DND-41 (cell line): Measurements from ENCODE around the gene MRPL58.

Experiments
- ATAC-seq: fragments of 200-7000 bp; cut with Tn5 transposase; 3 replicates; pipeline ENCODE4 v1.9.1; 2021; ENCODE audit warnings: low read depth; ENCODE audit not compliant: insufficient read depth
- DNase-seq: peaks from one replicate; pipeline ENCODE4 v3.0.0-alpha.2; 2020
- H2AFZ ChIP-seq: 2 replicates; pipeline ENCODE4 v1.6.0; 2012; ENCODE audit warnings: low read depth, low read length
- H3K27ac ChIP-seq: 2 replicates; pipeline ENCODE4 v1.5.1; 2012; ENCODE audit warnings: low read length, inconsistent platforms
- H3K27me3 ChIP-seq: fragments of 200-600 bp; sonication (generic); 2 replicates; pipeline ENCODE4 v1.6.0; 2012; ENCODE audit warnings: low read length, mild to moderate bottlenecking, inconsistent platforms; ENCODE audit not compliant: insufficient read depth, poor library complexity
- H3K36me3 ChIP-seq: 2 replicates; pipeline ENCODE4 v1.5.1; 2012; ENCODE audit warnings: low read length, inconsistent platforms; ENCODE audit not compliant: insufficient read depth
- H3K4me1 ChIP-seq: 2 replicates; pipeline ENCODE4 v1.5.1; 2012; ENCODE audit warnings: mild to moderate bottlenecking, low read length; ENCODE audit not compliant: insufficient read depth
- H3K4me2 ChIP-seq: 2 replicates; pipeline ENCODE4 v1.6.0; 2012; ENCODE audit warnings: mild to moderate bottlenecking, moderate library complexity, low read length, inconsistent platforms; ENCODE audit not compliant: insufficient read depth
- H3K4me3 ChIP-seq, 2 experiments: fragments of 200-600 bp in 1 of 2; shearing (Covaris generic) in 1 of 2; 2 replicates each; pipeline ENCODE4 v1.5.1; 2012 to 2016; ENCODE audit warnings: inconsistent platforms in 2 of 2, low read length in 2 of 2, mild to moderate bottlenecking in 2 of 2, low read depth in 1 of 2, moderate library complexity in 1 of 2
- H3K79me2 ChIP-seq: 2 replicates; pipeline ENCODE4 v1.6.0; 2012; ENCODE audit warnings: low read length, inconsistent platforms; ENCODE audit not compliant: insufficient read depth
- H3K9ac ChIP-seq: 2 replicates; pipeline ENCODE4 v1.6.0; 2012; ENCODE audit warnings: low read depth, mild to moderate bottlenecking, inconsistent platforms, low read length, moderate library complexity
- H3K9me3 ChIP-seq: 2 replicates; pipeline ENCODE4 v1.5.1; 2012; ENCODE audit warnings: low read length, moderate library complexity, mild to moderate bottlenecking, inconsistent platforms; ENCODE audit not compliant: insufficient read depth, severe bottlenecking
- H4K20me1 ChIP-seq: 2 replicates; pipeline ENCODE4 v1.6.0; 2012; ENCODE audit warnings: low read length; ENCODE audit not compliant: insufficient read depth
- EZH2 ChIP-seq: IDR thresholded peaks from 3 replicates; pipeline ENCODE4 v1.6.1; 2012; ENCODE audit warnings: borderline replicate concordance, low read depth, mild to moderate bottlenecking, moderate library complexity, low read length, inconsistent platforms; ENCODE audit not compliant: severe bottlenecking
- TF ChIP-seq, protein P1 (sequence below): IDR thresholded peaks from 2 replicates; pipeline ENCODE4 v1.5.1; 2012; ENCODE audit warnings: borderline replicate concordance, low read length, moderate library complexity, mild to moderate bottlenecking; ENCODE audit not compliant: poor library complexity, severe bottlenecking; ENCODE audit errors: extremely low read depth

The MRPL58 gene

DNA sequence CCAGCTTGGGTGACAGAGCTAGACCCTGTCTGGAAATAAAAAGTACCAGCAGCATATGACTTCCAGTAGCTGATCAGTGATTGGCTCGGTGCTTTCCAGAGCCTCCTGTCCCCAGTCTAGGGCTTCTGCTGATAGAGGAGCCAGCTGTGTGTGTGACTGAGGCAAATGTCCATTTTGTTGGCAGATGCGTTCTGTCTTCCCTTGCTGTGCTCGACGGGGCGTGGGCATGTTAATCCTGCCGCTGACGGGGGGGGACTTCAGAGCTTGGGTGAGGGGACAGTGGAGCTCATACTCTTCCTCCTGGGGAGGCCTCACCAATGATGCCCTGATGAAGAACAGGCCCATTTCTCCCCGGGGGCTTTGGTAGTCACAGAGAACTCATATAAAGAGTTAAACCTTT is 49.1 kb downstream of the MRPL58 start:
- Histone ChIP-seq H4K20me1 (no peaks in the 10 kb centered on the region), H3K27ac (no peak overlapping the region), H3K9me3 (no peaks in the 10 kb centered on the region), H3K4me2 (no peak overlapping the region), H3K4me1 (peaks cover 12% of the 10 kb centered on the region), H3K27me3 (no peaks in the 10 kb centered on the region), H2AFZ (no peak overlapping the region), H3K4me3 (no peak overlapping the region), H3K79me2 (peaks cover under 1% of the 10 kb centered on the region; the same call in 1 of the 2 replicates), H3K9ac (no peak overlapping the region), H3K36me3 (peaks cover 66% of the 10 kb centered on the region)
- DNase-seq (no peak), ATAC-seq (no peak)
- TF ChIP-seq EZH2 = no peak
- TF ChIP-seq, protein P1, sequence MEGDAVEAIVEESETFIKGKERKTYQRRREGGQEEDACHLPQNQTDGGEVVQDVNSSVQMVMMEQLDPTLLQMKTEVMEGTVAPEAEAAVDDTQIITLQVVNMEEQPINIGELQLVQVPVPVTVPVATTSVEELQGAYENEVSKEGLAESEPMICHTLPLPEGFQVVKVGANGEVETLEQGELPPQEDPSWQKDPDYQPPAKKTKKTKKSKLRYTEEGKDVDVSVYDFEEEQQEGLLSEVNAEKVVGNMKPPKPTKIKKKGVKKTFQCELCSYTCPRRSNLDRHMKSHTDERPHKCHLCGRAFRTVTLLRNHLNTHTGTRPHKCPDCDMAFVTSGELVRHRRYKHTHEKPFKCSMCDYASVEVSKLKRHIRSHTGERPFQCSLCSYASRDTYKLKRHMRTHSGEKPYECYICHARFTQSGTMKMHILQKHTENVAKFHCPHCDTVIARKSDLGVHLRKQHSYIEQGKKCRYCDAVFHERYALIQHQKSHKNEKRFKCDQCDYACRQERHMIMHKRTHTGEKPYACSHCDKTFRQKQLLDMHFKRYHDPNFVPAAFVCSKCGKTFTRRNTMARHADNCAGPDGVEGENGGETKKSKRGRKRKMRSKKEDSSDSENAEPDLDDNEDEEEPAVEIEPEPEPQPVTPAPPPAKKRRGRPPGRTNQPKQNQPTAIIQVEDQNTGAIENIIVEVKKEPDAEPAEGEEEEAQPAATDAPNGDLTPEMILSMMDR = no peak

DNA sequence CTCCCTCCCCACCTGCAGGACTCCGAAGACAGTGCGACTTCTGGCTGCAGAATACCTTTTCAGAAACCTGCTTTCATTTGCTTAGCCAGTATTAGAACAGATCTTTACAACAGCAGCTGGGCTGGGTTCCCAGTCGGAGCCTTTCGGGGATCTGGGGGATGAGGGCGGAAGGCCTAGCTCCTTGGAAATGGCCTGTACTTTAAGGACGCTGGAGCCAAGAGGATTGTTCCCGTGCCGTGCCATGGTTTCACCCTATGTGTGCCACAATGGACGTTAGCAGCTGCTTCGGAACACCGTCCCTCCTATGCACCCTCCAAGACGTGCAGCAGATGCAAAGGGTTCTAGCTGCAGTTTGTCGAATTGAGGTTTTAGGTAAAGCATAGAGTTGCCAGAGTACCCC is 50.7 kb downstream of the MRPL58 start:
- peaks cover 27% of the 10 kb centered on the region for H3K4me1 ChIP-seq
- H3K27me3 ChIP-seq = no peaks in the 10 kb centered on the region
- TF ChIP-seq, protein P1 = no peak
- no peak for TF ChIP-seq EZH2
- H4K20me1 ChIP-seq = no peaks in the 10 kb centered on the region
- no peak overlapping the region for H3K27ac ChIP-seq
- DNase-seq (no peak), ATAC-seq (no peak)
- no peaks in the 10 kb centered on the region for H3K9me3 ChIP-seq
- H3K9ac ChIP-seq = no peak overlapping the region
- H2AFZ ChIP-seq = no peak overlapping the region
- H3K4me2 ChIP-seq = no peak overlapping the region
- no peaks in the 10 kb centered on the region for H3K79me2 ChIP-seq
- peaks cover 60% of the 10 kb centered on the region for H3K36me3 ChIP-seq
- H3K4me3 ChIP-seq = no peak overlapping the region

DNA sequence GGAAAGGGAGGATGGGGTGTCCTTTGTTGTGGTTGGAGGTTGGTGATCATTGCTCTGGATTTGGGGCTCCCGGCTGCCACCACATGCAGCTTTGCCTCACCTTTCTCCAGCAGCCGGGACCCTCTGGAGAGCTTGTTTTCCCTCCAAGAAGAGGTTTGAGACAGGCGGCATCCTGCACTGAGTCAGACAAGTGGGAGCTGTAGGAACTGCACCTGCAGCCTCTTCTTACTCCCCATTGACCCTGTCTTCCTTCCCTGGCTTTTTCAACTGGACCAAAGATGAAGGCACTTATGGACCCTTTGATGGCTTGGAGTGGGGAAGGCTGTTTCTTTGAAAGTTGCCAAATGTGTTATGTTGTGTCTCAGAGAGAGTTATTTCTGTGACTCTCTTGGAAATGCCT is 51.2 kb downstream of the MRPL58 start:
- Histone ChIP-seq H3K36me3 (peaks cover 60% of the 10 kb centered on the region), H3K9ac (no peak overlapping the region), H4K20me1 (no peaks in the 10 kb centered on the region), H3K79me2 (no peaks in the 10 kb centered on the region), H3K4me2 (no peak overlapping the region), H2AFZ (no peak overlapping the region), H3K4me3 (no peak overlapping the region), H3K9me3 (no peaks in the 10 kb centered on the region), H3K27ac (no peak overlapping the region), H3K27me3 (no peaks in the 10 kb centered on the region), H3K4me1 (peaks cover 29% of the 10 kb centered on the region)
- ATAC-seq = no peak
- TF ChIP-seq EZH2 = no peak
- TF ChIP-seq, protein P1 = no peak
- DNase-seq = no peak

DNA sequence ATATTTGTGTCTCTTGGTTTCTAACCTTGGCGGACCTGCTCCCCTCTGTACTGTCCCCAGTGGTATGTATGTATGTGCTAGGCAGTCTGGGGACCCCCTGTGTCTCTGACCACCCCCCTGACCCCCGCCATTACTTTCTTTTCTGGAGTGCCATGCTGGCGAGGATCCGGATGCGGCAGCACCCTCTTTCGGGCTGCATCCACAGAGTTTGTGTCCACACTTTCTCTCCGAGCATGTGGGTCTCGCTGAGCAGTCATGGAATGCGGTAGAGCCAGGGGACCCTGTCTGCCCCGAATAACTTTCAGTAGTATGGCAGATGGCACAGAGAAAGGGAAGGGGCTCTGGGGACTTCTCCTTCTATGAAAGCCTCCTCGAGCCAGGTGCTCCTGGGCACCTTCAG is 51.6 kb downstream of the MRPL58 start:
- peaks cover 31% of the 10 kb centered on the region for H3K4me1 ChIP-seq
- DNase-seq (no peak), ATAC-seq (no peak)
- peaks cover 60% of the 10 kb centered on the region for H3K36me3 ChIP-seq
- no peak overlapping the region for H3K4me2 ChIP-seq
- H2AFZ ChIP-seq = no peak overlapping the region
- no peak overlapping the region for H3K9ac ChIP-seq
- no peaks in the 10 kb centered on the region for H3K79me2 ChIP-seq
- no peaks in the 10 kb centered on the region for H3K27me3 ChIP-seq
- H4K20me1 ChIP-seq = no peaks in the 10 kb centered on the region
- no peak overlapping the region for H3K27ac ChIP-seq
- H3K4me3 ChIP-seq = no peak overlapping the region
- TF ChIP-seq EZH2 = no peak
- TF ChIP-seq, protein P1 = no peak
- no peaks in the 10 kb centered on the region for H3K9me3 ChIP-seq
